ENCODE results near the gene ABCC3.
"Not testable (repeated sequence)": the region's sequence is repeated elsewhere in the genome, so short reads cannot be mapped to it uniquely, and the experiment has no call there.

The ABCC3 gene

DNA sequence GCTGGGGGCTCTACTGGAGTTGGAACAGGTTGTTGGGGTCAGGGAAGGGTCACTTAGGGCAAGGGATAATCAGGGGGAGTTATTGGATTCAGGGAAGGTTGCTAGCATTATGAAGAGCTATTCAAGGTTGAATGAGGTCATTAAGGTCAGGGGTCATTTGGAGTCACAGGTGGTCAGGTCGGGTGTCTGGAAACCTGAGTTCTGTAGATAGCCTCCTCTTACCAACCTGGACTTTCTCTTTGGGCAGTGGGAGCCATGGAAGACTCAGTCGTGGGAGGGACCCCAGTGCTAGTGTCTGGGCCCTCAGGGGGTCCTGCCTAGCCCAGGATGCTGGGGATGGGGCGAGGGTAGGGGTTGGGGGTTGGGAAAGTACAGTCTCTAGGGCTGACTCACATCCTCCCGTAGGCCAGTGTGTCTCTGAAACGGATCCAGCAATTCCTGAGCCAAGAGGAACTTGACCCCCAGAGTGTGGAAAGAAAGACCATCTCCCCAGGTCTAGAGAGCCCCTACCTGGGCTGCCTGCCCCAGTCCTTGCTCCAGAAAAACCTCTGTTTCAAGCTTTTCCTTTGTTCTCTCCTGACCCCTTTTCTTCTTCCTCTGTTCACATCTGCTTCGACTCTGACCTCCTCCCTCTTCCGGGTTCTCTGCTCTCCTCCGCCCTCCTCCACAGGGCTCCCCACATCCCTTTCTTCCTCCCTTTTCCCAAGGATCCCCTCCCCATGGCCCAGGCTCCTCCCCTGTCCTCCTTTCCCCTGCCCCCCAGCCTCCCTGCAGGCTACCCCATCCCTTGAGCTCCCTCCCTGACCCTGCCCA, 33.5 kb downstream of the ABCC3 start:
- DNase-seq = no peak

DNA sequence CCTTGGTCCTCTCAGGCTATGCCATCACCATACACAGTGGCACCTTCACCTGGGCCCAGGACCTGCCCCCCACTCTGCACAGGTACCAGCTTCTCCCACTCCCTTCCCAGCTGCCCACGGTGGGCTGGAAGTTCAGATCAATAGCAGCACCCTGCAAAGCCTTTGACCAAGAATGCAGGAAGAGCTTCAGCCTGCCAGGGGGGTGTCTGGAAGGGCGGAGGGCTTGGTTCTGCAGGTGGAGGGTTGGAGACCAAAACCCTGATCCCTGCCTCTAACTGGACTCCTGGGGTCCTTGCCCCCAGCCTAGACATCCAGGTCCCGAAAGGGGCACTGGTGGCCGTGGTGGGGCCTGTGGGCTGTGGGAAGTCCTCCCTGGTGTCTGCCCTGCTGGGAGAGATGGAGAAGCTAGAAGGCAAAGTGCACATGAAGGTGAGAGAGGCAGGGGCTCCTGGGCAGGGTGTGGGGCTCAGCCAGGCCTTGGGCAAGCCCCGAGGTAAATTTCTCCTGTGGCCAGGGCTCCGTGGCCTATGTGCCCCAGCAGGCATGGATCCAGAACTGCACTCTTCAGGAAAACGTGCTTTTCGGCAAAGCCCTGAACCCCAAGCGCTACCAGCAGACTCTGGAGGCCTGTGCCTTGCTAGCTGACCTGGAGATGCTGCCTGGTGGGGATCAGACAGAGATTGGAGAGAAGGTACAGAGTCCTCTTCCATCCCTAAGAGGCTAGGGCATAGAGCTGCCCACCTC, 34.3 kb downstream of the ABCC3 start:
- no peak for DNase-seq

- no peak for DNase-seq
These were observed 37.4 kb downstream of the ABCC3 start for GRCh38 chr17:50672071-50672470.

- DNase-seq = no peak
These were observed 38.3 kb downstream of the ABCC3 start for GRCh38 chr17:50672831-50673551.

DNA sequence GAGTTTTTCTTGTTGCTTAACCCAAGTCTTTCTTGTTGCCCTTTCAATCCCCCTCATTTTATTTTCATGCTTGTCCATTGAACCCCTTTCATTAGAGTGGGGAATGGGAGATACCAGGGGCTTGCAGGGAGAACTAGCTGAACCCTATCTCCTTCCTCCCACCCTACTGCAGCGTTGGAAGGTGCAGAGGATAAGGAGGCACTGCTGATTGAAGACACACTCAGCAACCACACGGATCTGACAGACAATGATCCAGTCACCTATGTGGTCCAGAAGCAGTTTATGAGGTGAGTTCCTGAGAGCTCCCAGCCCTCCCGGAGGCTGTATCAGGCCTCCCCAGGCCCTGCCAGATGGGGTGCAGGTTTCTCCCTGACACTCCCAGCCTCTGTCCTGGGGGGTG, 40.5 kb downstream of the ABCC3 start:
- no peak for DNase-seq

GRCh38 chr17:50675627-50676026, 40.9 kb downstream of the ABCC3 start:
- DNase-seq = no peak

GRCh38 chr17:50676065-50676975, 41.6 kb downstream of the ABCC3 start:
- DNase-seq = no peak

DNA sequence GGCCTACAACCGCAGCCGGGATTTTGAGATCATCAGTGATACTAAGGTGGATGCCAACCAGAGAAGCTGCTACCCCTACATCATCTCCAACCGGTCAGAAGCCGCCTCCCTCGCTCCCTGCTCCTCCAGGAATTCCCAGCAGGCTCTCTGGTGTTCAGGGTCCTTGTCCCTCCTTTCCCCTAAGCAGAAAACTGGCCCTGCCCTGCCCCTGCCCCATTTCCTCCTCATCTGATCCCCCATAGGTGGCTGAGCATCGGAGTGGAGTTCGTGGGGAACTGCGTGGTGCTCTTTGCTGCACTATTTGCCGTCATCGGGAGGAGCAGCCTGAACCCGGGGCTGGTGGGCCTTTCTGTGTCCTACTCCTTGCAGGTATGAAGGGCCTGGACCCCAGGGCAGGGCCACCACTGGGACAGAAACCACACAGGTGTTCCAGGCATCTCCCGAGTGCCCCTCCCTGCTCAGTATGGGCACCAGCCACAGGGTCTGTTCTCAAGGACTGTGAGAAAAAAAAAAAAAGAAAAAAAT, 43.2 kb downstream of the ABCC3 start:
- DNase-seq = no peak

DNA sequence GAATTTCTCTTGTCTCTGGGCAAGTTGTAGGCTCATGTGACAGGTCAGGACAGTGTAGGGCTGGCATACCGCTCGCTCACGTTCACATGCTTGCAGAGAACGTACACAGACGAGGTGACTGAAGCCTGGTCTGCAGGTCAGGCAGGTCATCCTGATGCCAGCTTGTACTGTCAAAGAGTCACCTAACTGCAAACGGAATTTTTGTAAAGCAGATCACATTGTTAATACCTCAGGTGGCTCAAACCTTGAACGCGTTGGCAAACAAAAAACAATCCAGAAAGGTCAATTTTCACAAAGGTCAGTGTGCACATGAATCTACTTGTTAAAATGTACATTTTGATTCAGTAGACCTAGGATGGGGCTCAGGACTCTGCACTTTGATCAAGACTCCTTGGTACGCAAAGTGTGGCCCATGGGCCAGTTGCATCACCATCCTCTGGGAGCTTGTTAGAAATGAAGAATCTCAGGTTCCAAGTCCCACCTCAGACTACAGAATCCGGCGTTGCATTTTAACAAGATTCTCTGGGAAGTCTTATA, 44.4 kb downstream of the ABCC3 start:
- no peak for DNase-seq

DNA sequence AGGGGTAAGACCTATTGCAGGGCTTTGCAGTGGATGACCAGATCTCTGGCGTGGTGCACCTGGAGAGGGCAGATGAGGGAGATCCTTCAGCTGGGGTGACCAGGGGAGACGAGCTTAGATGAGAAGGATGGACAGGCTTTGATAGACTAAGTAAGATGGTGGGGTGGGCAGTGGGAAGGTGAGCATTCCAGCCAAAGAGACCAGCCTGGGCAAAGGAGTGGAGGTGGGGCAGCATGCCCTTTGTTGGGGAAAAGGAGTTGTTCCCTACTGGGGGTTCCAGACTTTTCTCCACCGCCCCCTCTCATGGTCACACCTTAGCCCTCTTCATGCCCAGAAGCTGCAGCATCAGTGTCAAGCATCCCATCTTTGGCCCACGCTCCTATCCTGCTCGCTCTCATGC, 45.4 kb downstream of the ABCC3 start:
- no peak for DNase-seq

DNA sequence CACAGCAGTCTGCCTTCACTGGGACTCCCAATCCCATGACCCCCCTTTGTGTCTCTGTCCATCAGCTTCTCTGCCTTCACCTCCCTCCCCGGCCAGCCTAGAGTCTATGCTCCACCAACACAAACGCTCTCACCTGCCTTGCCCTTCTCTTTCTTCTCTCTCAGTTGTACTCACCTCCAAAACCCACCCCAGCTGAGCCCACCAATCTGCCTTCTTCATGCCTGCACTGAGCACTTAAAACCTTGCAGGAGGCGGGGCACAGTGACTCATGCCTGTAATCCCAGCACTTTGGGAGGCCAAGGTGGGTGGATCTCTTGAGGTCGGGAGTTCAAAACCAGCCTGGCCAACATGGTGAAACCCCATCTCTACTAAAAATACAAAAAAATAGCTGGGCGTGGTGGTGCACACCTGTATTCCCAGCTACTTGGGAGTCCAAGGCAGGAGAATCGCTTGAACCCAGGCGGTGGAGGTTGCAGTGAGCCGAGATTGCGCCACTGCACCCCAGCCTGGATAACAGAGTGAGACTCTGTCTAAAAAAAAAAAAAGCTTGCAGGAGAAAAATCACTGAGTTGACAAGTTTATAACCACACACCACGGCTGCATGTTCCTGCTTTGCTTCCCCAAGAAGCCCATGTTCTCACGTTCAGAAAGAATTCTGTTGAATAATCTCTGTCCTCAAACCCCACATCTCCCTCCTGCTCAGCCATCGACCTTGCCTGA, 46.0 kb downstream of the ABCC3 start:
- not testable (repeated sequence) for DNase-seq

- peak in 1 of 2 donors; percentile 13 for DNase-seq
These were observed 46.9 kb downstream of the ABCC3 start for GRCh38 chr17:50681263-50682200.

GRCh38 chr17:50682441-50682840, 47.8 kb downstream of the ABCC3 start:
- no peak for DNase-seq

GRCh38 chr17:50682938-50683337, 48.3 kb downstream of the ABCC3 start:
- no peak for DNase-seq

GRCh38 chr17:50683434-50684287, 49.0 kb downstream of the ABCC3 start:
- DNase-seq = no peak

- DNase-seq = no peak
These were observed 49.6 kb downstream of the ABCC3 start for GRCh38 chr17:50684288-50684611.

DNA sequence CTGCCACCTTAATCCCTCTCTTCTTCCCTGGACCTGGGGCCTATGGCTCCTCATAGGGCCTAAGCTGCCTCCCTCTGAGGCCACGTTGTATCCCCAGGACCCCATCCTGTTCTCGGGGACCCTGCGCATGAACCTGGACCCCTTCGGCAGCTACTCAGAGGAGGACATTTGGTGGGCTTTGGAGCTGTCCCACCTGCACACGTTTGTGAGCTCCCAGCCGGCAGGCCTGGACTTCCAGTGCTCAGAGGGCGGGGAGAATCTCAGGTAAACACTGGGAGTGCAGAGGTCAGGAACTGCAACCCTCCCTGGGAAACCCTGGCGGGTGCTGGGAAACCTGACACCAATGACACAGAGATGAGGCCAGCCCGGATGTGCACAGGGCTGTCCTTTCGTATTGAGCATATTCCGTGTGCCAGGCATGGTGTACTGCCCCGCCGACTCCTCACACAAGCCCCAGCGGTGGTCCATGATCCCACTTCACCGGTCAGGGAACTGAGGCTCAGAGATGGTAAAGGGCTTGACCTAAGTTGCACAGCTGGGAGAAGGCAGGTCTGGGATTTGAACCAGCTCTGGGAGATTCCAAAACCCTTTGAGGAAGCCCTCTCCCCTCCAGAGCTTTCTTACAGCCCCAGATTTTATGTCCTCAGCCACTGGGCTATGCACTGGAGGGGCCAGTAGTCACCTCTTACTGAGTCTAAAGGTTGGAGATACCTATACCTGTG, 50.1 kb downstream of the ABCC3 start:
- DNase-seq = no peak

DNA sequence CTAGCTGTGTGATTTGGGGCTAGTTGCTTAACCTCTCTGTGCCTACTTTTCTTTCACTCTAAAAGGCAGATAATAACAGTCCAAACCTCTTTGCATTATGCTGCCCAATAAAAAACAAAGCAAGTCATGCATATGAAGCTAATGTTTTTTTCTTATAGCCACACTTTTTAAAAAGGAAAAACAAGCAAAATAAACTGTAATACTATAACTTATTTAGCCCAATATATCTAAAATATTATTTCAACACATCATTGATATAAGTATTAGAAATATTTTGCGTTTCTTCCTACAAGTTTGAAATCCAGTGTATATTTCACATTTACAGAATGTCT, 50.6 kb downstream of the ABCC3 start:
- DNase-seq = no peak

Measured in CD4-positive, alpha-beta T cell treated with Interleukin-1 beta for 1 hour (primary cell).